HCT116 (cell line): ENCODE results near the gene MZB1. TPM values are rescaled to one million over a fixed set of nuclear protein-coding genes. Genes with fewer than 3 reads are reported as not detected.

ENCODE experiments used
- ATAC-seq: fragments of 200-7000 bp; cut with Tn5 transposase; 2 replicates; pipeline ENCODE4 v1.9.1; 2020; ENCODE audit warnings: mild to moderate bottlenecking, moderate library complexity
- BruUV-seq: library from RNA; stranded (reverse); fragments of 400-500 nt; replicated peaks from 2 replicates; lab custom pipeline; 2021; lab: Mats Ljungman, UMichigan
- CTCF ChIA-PET: fragments of 300-600 bp; sonication (Branson Sonifier 250); formaldehyde crosslinking; loops from one replicate; lab custom pipeline; 2021; ENCODE audit warnings: antibody characterized with exemption; lab: Charles Lee
- POLR2A ChIA-PET: fragments of 300-600, 350-600 bp; sonication (Branson Sonifier 250); formaldehyde crosslinking; loops from one replicate; lab custom pipeline; 2021; ENCODE audit warnings: antibody characterized with exemption; lab: Charles Lee
- RAD21 ChIA-PET, 2 experiments: fragments of 300-600 bp; sonication (Branson Sonifier 250); formaldehyde crosslinking; loops; one replicate each; lab custom pipeline; 2023; ENCODE audit warnings: low total read pairs in 2 of 2; ENCODE audit not compliant: uncharacterized antibody in 2 of 2, unreplicated experiment in 2 of 2, low non-redundant PET in 1 of 2; lab: Charles Lee
- DNase-seq: peaks from one replicate; pipeline ENCODE4 v3.0.0-alpha.2; 2010; ENCODE audit warnings: low read depth, low spot score
- H2AFZ ChIP-seq: fragments of 200-600 bp; shearing (Covaris generic), sonication (generic); 2 replicates; pipeline ENCODE4 v1.6.1; 2017; ENCODE audit warnings: low read depth, mixed run types, mixed read lengths, antibody characterized with exemption, low read length; ENCODE audit not compliant: poor library complexity, severe bottlenecking
- H3K27ac ChIP-seq: 2 replicates; pipeline ENCODE4 v1.5.1; 2012; ENCODE audit warnings: low read depth, low read length
- H3K27me3 ChIP-seq: fragments of 200-600 bp; sonication (generic); 2 replicates; pipeline ENCODE4 v1.6.1; 2016; ENCODE audit warnings: mixed run types, low read length, mixed read lengths; ENCODE audit not compliant: insufficient read depth
- H3K36me3 ChIP-seq, 2 experiments: fragments of 200-500 bp in 1 of 2; fragments of 200-600 bp in 1 of 2; sonication (Bioruptor generic) in 1 of 2; sonication (generic) in 1 of 2; 2 replicates each; pipeline versions ENCODE4 v1.5.1 to v1.6.1; 2014 to 2016; ENCODE audit warnings: low read length in 2 of 2, inconsistent platforms in 1 of 2, mixed read lengths in 1 of 2, mixed run types in 1 of 2; ENCODE audit not compliant: insufficient read depth in 2 of 2, control insufficient read depth in 1 of 2
- H3K4me1 ChIP-seq, 2 experiments: fragments of 200-600 bp in 1 of 2; sonication (generic) in 1 of 2; 2 replicates each; pipeline versions ENCODE4 v1.5.1 to v1.6.1; 2012 to 2017; ENCODE audit warnings: low read length in 2 of 2, inconsistent platforms in 1 of 2, mild to moderate bottlenecking in 1 of 2, mixed read lengths in 1 of 2, mixed run types in 1 of 2, moderate library complexity in 1 of 2; ENCODE audit not compliant: insufficient read depth in 2 of 2, control insufficient read depth in 1 of 2
- H3K4me2 ChIP-seq: fragments of 200-600 bp; sonication (generic); 2 replicates; pipeline ENCODE4 v1.6.1; 2017; ENCODE audit warnings: mixed run types, low read length, mixed read lengths
- H3K4me3 ChIP-seq, 2 experiments: fragments of 200-600 bp in 1 of 2; sonication (generic) in 1 of 2; replicated peaks in 1 of 2; 2 replicates each; pipeline ENCODE4 v1.5.1; 2011 to 2016; ENCODE audit warnings: low read length in 2 of 2, control low read depth in 1 of 2, low read depth in 1 of 2, mild to moderate bottlenecking in 1 of 2, mixed read lengths in 1 of 2, mixed run types in 1 of 2
- H3K79me2 ChIP-seq: fragments of 200-600 bp; sonication (generic); 2 replicates; pipeline ENCODE4 v1.6.1; 2017; ENCODE audit warnings: mild to moderate bottlenecking, mixed run types, low read length, moderate library complexity, mixed read lengths; ENCODE audit not compliant: insufficient read depth
- H3K9ac ChIP-seq: fragments of 200-600 bp; sonication (generic); 2 replicates; pipeline ENCODE4 v1.6.1; 2016; ENCODE audit warnings: low read length, mixed read lengths
- H3K9me2 ChIP-seq: fragments of 200-600 bp; sonication (generic), shearing (Covaris generic); 2 replicates; pipeline ENCODE4 v1.6.1; 2017; ENCODE audit warnings: mixed run types, mild to moderate bottlenecking, moderate library complexity; ENCODE audit not compliant: insufficient read depth
- H3K9me3 ChIP-seq, 2 experiments: fragments of 200-500 bp in 1 of 2; fragments of 200-600 bp in 1 of 2; sonication (Bioruptor generic) in 1 of 2; sonication (generic) in 1 of 2; 2 replicates each; pipeline ENCODE4 v1.6.1; 2014 to 2017; ENCODE audit warnings: low read length in 2 of 2, mixed read lengths in 2 of 2, inconsistent platforms in 1 of 2, low read depth in 1 of 2, mild to moderate bottlenecking in 1 of 2, mixed run types in 1 of 2, moderate library complexity in 1 of 2; ENCODE audit not compliant: control insufficient read depth in 1 of 2, insufficient read depth in 1 of 2
- H4K20me1 ChIP-seq: fragments of 200-600 bp; sonication (generic), shearing (Covaris generic); 2 replicates; pipeline ENCODE4 v1.6.1; 2017; ENCODE audit warnings: mixed run types, mild to moderate bottlenecking, moderate library complexity; ENCODE audit not compliant: insufficient read depth
- CBX3 ChIP-seq: IDR thresholded peaks from 2 replicates; pipeline ENCODE4 v1.6.1; 2012; ENCODE audit warnings: low read depth
- CEBPB ChIP-seq: IDR thresholded peaks from 2 replicates; pipeline ENCODE4 v1.6.1; 2012; ENCODE audit warnings: low read depth
- EGR1 ChIP-seq: IDR thresholded peaks from 2 replicates; pipeline ENCODE4 v1.6.1; 2012; ENCODE audit warnings: low read depth
- EZH2phosphoT487 ChIP-seq: fragments of 200-600 bp; IDR thresholded peaks from 2 replicates; pipeline ENCODE4 v1.6.1; 2018; ENCODE audit warnings: antibody characterized with exemption, borderline replicate concordance
- FOSL1 ChIP-seq: IDR thresholded peaks from 2 replicates; pipeline ENCODE4 v1.6.1; 2012; ENCODE audit warnings: low read depth
- JUND ChIP-seq: IDR thresholded peaks from 2 replicates; pipeline ENCODE4 v1.6.1; 2012
- POLR2A ChIP-seq: IDR thresholded peaks from 2 replicates; pipeline ENCODE4 v1.7.0; 2011; ENCODE audit warnings: borderline replicate concordance; ENCODE audit not compliant: insufficient read depth, insufficient read length; ENCODE audit errors: extremely low read depth
- POLR2AphosphoS5 ChIP-seq: IDR thresholded peaks from 2 replicates; pipeline ENCODE4 v1.6.1; 2011; ENCODE audit warnings: mild to moderate bottlenecking, low read depth, low read length, moderate library complexity
- RAD21 ChIP-seq: IDR thresholded peaks from 2 replicates; pipeline ENCODE4 v1.6.1; 2012; ENCODE audit warnings: low read depth, mild to moderate bottlenecking
- SP1 ChIP-seq: IDR thresholded peaks from 2 replicates; pipeline ENCODE4 v1.6.1; 2012; ENCODE audit warnings: low read depth
- TCF7L2 ChIP-seq: IDR thresholded peaks from 2 replicates; pipeline ENCODE4 v1.7.0; 2011; ENCODE audit warnings: borderline replicate concordance, inconsistent platforms; ENCODE audit not compliant: insufficient read depth, insufficient read length; ENCODE audit errors: extremely low read depth
- YY1 ChIP-seq: IDR thresholded peaks from 2 replicates; pipeline ENCODE4 v1.6.1; 2011; ENCODE audit warnings: low read length, low read depth, moderate library complexity, mild to moderate bottlenecking; ENCODE audit not compliant: insufficient replicate concordance; ENCODE audit errors: extremely low read depth
- ZFX ChIP-seq: fragments of 450-650 bp; IDR thresholded peaks from 2 replicates; pipeline ENCODE4 v1.6.1; 2017
- ZNF274 ChIP-seq: fragments of 200-500 bp; sonication (Bioruptor generic); IDR thresholded peaks from 2 replicates; pipeline ENCODE4 v1.6.1; 2014; ENCODE audit warnings: mild to moderate bottlenecking, low read depth, low read length, inconsistent platforms
- intact Hi-C: fragments of 100-400 bp; cut with micrococcal nuclease; formaldehyde crosslinking; loops from 2 replicates; pipeline ENCODE4 v1.10.0; 2022
- total RNA-seq: library from RNA; stranded (reverse); gene quantifications from one replicate; pipeline ENCODE4 v1.2.1, GENCODE V29; 2021; ENCODE audit not compliant: unreplicated experiment
- TF ChIP-seq, protein P1 (sequence below): IDR thresholded peaks from 2 replicates; pipeline ENCODE4 v1.6.1; 2011; ENCODE audit warnings: mild to moderate bottlenecking, low read length, moderate library complexity; ENCODE audit not compliant: insufficient replicate concordance; ENCODE audit errors: extremely low read depth
- TF ChIP-seq, protein P2 (sequence below): IDR thresholded peaks from 2 replicates; pipeline ENCODE4 v1.6.1; 2012
- TF ChIP-seq, protein P3 (sequence below): IDR thresholded peaks from 2 replicates; pipeline ENCODE4 v1.6.1; 2012
- TF ChIP-seq, protein P4 (sequence below), 3 experiments: fragments of 200-600 bp in 1 of 3; sonication (generic) in 1 of 3; IDR thresholded peaks in 2 of 3; conservative IDR thresholded peaks in 1 of 3; 2 replicates each; pipeline ENCODE4 v1.5.1; 2012 to 2017; ENCODE audit warnings: low read depth in 2 of 3, low read length in 2 of 3, antibody characterized with exemption in 1 of 3, borderline replicate concordance in 1 of 3, control low read depth in 1 of 3, mild to moderate bottlenecking in 1 of 3, mixed read lengths in 1 of 3, mixed run types in 1 of 3, moderate library complexity in 1 of 3; ENCODE audit not compliant: insufficient read depth in 1 of 3

MZB1 gene
- total RNA-seq, 1 experiment from 2014 or later: 0.81 TPM

DNA sequence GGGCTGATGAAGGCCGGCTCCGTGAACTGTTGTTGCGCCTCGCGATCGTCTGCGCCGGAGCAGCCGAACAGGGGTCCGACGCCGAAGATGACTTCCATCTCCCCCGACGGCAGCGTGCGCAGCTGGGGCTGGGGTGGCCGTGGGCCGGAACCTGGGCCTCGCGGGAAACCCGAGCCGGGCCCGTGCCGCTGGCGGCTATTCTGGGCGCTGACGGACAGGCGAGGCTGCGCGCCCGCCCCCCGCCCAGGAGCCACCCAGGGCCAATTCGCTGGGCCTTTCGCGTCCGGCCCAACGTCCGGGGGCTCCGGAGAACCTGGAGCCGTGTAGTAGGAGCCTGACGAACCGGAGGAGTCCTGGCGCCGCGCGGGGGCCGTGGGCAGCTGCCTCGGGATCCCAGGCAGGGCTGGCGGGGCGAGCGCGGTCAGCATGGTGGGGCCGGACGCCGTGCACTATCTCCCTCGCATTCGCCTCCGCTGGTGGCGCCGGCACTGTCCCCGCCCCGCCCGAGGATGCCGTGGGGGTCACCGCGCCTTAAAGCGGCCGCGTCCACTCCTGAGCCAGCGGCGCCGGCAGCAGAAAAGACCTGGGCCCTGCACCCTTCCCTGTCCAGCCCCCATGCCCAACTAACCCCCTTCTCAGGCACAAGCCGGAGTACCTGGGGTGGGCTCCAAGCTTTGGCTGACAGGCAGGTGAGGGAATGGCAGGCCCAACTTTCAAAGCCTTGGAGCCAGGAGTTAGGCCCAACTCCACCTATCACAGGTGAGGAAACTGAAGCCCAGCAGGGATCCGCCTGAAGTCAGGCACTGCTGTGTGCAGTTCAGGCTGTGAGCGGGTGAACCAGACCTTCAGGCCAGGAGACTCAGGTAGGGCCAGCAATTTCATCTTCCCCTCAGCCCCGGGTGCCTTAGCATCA lies 5.2 kb upstream of the MZB1 start, which contains the start of gene PROB1:
Gene PROB1, minus strand, starts transcription at position 451 of the 913 bp plus-strand sequence. Its CDS starts 23 bp downstream, at position 428.
- Histone ChIP-seq H4K20me1 (no peaks in the 10 kb centered on the region), H3K9me2 (no peaks in the 10 kb centered on the region), H3K4me3 (no peak within 1 kb of the TSS), H3K9ac (no peak within 1 kb of the TSS), H3K4me1 (peaks cover 15 to 52% of the 10 kb centered on the region in 2 experiments), H3K9me3 (no peaks in the 10 kb centered on the region), H2AFZ (no peak within 1 kb of the TSS), H3K27me3 (no peaks in the 10 kb centered on the region), H3K4me2 (peak within 1 kb of the TSS; percentile 87; the same call in 1 of the 2 replicates), H3K27ac (peak within 1 kb of the TSS; percentile 82; the same call in 1 of the 2 replicates), H3K79me2 (peaks cover 8% of the 10 kb centered on the region; the same call in 1 of the 2 replicates), H3K36me3 (no peaks in the 10 kb centered on the region)
- ChIA-PET RAD21 (no interaction called here), CTCF (no interaction called here), POLR2A (no interaction called here)
- DNase-seq (no peak), ATAC-seq (no peak)
- intact Hi-C loops: loop anchor here (5.0 kb wide), 1 partner anchor 818 kb away; the partner anchor contains the start of gene HSPA9
- BruUV-seq: no TSS peak
- no peak for TF ChIP-seq ZNF274
- no peak for TF ChIP-seq CEBPB
- TF ChIP-seq YY1: no peak
- no peak for TF ChIP-seq POLR2A
- TF ChIP-seq FOSL1: no peak
- TF ChIP-seq SP1: no peak
- TF ChIP-seq EGR1: no peak
- no peak for TF ChIP-seq TCF7L2
- TF ChIP-seq, protein P1, sequence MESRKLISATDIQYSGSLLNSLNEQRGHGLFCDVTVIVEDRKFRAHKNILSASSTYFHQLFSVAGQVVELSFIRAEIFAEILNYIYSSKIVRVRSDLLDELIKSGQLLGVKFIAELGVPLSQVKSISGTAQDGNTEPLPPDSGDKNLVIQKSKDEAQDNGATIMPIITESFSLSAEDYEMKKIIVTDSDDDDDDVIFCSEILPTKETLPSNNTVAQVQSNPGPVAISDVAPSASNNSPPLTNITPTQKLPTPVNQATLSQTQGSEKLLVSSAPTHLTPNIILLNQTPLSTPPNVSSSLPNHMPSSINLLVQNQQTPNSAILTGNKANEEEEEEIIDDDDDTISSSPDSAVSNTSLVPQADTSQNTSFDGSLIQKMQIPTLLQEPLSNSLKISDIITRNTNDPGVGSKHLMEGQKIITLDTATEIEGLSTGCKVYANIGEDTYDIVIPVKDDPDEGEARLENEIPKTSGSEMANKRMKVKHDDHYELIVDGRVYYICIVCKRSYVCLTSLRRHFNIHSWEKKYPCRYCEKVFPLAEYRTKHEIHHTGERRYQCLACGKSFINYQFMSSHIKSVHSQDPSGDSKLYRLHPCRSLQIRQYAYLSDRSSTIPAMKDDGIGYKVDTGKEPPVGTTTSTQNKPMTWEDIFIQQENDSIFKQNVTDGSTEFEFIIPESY: no peak
- no peak for TF ChIP-seq CBX3
- no peak for TF ChIP-seq POLR2AphosphoS5
- TF ChIP-seq, protein P2, sequence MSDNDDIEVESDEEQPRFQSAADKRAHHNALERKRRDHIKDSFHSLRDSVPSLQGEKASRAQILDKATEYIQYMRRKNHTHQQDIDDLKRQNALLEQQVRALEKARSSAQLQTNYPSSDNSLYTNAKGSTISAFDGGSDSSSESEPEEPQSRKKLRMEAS: no peak
- no peak for TF ChIP-seq EZH2phosphoT487
- no peak for TF ChIP-seq JUND
- TF ChIP-seq, protein P3, sequence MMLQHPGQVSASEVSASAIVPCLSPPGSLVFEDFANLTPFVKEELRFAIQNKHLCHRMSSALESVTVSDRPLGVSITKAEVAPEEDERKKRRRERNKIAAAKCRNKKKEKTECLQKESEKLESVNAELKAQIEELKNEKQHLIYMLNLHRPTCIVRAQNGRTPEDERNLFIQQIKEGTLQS: no peak
- TF ChIP-seq RAD21: no peak
- TF ChIP-seq ZFX: no peak
- TF ChIP-seq, protein P4, sequence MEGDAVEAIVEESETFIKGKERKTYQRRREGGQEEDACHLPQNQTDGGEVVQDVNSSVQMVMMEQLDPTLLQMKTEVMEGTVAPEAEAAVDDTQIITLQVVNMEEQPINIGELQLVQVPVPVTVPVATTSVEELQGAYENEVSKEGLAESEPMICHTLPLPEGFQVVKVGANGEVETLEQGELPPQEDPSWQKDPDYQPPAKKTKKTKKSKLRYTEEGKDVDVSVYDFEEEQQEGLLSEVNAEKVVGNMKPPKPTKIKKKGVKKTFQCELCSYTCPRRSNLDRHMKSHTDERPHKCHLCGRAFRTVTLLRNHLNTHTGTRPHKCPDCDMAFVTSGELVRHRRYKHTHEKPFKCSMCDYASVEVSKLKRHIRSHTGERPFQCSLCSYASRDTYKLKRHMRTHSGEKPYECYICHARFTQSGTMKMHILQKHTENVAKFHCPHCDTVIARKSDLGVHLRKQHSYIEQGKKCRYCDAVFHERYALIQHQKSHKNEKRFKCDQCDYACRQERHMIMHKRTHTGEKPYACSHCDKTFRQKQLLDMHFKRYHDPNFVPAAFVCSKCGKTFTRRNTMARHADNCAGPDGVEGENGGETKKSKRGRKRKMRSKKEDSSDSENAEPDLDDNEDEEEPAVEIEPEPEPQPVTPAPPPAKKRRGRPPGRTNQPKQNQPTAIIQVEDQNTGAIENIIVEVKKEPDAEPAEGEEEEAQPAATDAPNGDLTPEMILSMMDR (IDR thresholded peaks at IDR 0.05 in 2 of 3, conservative IDR thresholded peaks at IDR 0.05 in 1 of 3; ENCODE audit: borderline replicate concordance in 1 of 3, insufficient read depth in 1 of 3, low read depth in 2 of 3, low read length in 2 of 3): no peak
